Measurements from ENCODE around the gene CCDC63.

Gene CCDC63

GRCh38 chr12:110930348-110931314, 83.8 kb downstream of the CCDC63 start:
- ChIA-PET POLR2A (interaction anchor here (0.6 kb wide), 2 partner anchors 420 to 466 kb away, joined by 3 read pairs; no protein-coding TSS in a partner anchor), CTCF (interaction anchor here (1.5 kb wide), 1 partner anchor 370 kb away, joined by 3 read pairs; no protein-coding TSS in a partner anchor)
- no peak for TF ChIP-seq CTCF (IDR thresholded peaks at IDR 0.05; ENCODE audit: insufficient read depth, low read length, missing control alignments)

DNA sequence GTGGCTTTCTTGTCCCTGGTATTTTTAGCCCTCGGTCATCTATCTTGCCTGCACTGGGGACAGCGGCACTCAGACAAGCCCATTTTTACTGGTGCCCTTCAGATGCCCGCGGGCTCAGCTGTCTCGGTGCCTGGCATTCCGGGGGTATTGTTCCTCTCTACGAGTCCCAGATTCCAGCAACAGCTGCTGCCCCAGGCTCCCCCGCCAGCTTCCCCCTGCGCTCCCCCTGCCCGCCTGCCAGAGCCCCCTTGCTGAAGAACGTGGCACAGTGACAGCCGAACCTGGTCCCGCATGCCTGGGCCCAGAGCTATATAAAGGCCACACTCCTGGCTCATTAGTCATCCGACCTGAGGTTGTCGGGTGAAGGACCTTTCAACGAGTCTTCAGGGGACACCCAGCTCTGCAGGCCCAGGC, 84.5 kb downstream of the CCDC63 start:
- CTCF ChIA-PET, result no interaction called here
- POLR2A ChIA-PET, result interaction anchor here (0.6 kb wide), 2 partner anchors 419 to 465 kb away, joined by 3 read pairs; no protein-coding TSS in a partner anchor
- no peak for DNase-seq (ENCODE audit: low read depth, low spot score)
- H3K4me3 ChIP-seq (ENCODE audit: low read depth, low read length), result no peak overlapping the region
- no peak for TF ChIP-seq CTCF (IDR thresholded peaks at IDR 0.05; ENCODE audit: insufficient read depth, low read length, missing control alignments)

More at GRCh38 chr12:110930348-110931314, 83.8 kb downstream of the CCDC63 start:
- H3K4me3 ChIP-seq (ENCODE audit: low read depth, low read length), result no peak overlapping the region
- DNase-seq (ENCODE audit: low read depth, low spot score), result no peak

DNA sequence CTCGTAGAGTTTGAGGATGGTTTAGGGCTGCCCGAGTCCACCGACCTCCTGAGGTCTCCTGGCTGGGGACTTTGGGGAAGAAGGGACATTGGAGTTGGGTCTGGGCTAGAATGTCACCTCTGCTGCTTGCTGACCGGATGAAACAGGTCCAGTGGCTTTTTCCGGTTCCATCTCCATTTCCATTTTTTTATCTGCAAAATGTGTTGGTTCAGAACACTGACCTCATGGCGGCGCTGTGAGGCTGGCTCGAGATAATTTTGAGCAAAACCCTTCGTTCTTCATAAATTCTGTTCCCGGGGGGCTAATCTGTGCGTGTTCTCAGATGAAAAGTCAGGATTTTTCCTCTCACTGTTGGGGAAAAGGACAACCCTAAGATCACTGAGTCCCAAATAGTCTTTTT, 85.3 kb downstream of the CCDC63 start:
- no peak overlapping the region for H3K4me3 ChIP-seq (ENCODE audit: low read depth, low read length)
- ChIA-PET CTCF (no interaction called here), POLR2A (no interaction called here)
- TF ChIP-seq CTCF (IDR thresholded peaks at IDR 0.05; ENCODE audit: insufficient read depth, low read length, missing control alignments), result no peak
- DNase-seq (ENCODE audit: low read depth, low spot score), result no peak

DNA sequence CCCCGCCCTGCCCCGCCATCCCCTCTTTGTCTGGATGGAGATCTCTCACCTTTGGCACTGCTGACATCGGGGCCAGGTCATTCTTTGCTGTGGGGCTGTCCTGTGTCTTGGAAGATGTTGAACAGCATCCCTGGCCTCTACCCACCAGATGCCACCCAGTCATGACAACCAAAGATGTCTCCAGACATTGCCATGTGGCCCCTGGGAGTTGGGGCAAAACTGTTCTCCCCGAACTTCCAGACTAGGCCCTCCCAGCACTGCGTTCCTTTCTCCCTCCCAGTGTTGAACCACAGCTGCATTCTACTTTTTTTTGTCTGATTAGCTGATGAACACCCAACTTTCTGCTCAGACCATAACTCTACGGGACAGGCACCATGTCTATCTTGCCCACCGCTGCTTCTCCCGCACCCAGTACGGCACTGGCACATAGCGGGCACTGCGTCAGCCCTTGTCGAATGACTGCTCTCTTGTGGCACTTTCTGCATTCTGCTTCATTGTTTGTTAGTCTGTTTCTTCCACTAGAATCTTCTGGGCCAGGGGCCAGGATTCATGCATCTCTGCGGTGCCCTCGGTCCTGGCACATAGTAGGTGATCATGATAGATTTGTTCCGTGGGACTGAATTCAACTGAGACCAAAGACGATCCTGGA, 86.7 kb downstream of the CCDC63 start:
- CTCF ChIA-PET, result no interaction called here
- POLR2A ChIA-PET, result no interaction called here
- DNase-seq (ENCODE audit: low read depth, low spot score), result no peak
- no peak for TF ChIP-seq CTCF (IDR thresholded peaks at IDR 0.05; ENCODE audit: insufficient read depth, low read length, missing control alignments)
- no peak overlapping the region for H3K4me3 ChIP-seq (ENCODE audit: low read depth, low read length)

DNA sequence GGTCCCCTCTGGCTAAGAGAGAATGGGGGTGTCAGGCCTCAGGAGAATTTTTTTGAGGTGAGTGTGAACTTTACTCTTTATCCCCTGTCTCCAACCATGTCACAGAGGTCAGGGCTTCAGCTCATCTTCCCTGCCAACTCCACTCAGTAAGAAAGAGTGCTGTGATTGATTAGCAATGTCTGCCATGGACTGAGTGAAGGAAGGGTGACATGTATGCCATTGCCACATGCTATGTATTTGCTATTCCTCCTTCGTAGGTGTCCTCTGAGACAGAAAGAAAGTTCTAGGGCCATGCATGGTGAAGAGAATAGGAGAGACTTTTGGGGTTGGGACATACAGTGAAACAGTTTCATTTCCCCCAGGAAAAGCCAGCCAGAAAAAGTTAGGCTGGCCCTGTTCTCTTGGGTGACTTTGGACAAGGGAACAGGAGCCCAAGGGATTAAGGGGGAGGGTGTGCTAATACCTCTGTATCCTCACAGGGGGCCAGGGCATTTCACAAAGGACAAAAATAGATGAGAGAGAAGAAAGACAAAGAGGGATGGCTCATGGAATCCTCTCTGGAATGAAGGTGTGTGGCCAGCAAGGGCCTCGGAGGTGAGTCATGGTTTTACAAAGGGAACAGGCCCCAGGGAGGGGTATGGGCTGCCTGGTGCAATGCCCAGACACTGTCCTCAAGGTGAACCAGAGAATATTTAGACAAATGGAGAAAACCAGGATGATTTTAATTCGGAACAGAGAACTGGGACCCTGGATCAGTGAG, 87.5 kb downstream of the CCDC63 start:
- ChIA-PET POLR2A (no interaction called here), CTCF (interaction anchor here (1.3 kb wide), 1 partner anchor 463 kb away, joined by 3 read pairs; no protein-coding TSS in a partner anchor)
- no peak for DNase-seq (ENCODE audit: low read depth, low spot score)
- no peak for TF ChIP-seq CTCF (IDR thresholded peaks at IDR 0.05; ENCODE audit: insufficient read depth, low read length, missing control alignments)
- no peak overlapping the region for H3K4me3 ChIP-seq (ENCODE audit: low read depth, low read length)
